ENCODE results near the gene UGT1A5. TPM values are rescaled to one million over a fixed set of nuclear protein-coding genes. Genes with fewer than 3 reads are reported as not detected.

The UGT1A5 gene
- total and polyA plus RNA-seq, 2 of the 13 experiments (the other 11 are each of a cell fraction or from before 2014, with no cell fraction given): not detected

GRCh38 chr2:233692648-233693047 lies 20.1 kb upstream of the UGT1A5 start, which contains the start of gene UGT1A6:
TSS of gene UGT1A6 (plus strand) at chr2:233692890. CDS start at chr2:233693005, 115 bp downstream.
- intact Hi-C loops (cut with micrococcal nuclease; ENCODE audit: unreplicated experiment) (no loop called here), in situ Hi-C loops (cut with HindIII; ENCODE audit: extremely low pct_ligation_motif_present, low pct_unique_long_range_greater_than_20kb) (no loop called here)
- no peaks in the 10 kb centered on the region for H3K9me3 ChIP-seq (ENCODE audit: low read length)
- no peak within 1 kb of the TSS for H3K4me3 ChIP-seq (replicated peaks in 1 of 3; ENCODE audit: insufficient read depth in 1 of 3, low read depth in 2 of 3, low read length in 3 of 3)
- no peaks in the 10 kb centered on the region for H3K27me3 ChIP-seq (ENCODE audit: control insufficient read depth in 1 of 2, insufficient read depth in 2 of 2, low read length in 2 of 2)
- H3K27ac ChIP-seq (ENCODE audit: extremely low read length, insufficient read depth, low read length): no peak within 1 kb of the TSS
- H3K9ac ChIP-seq (ENCODE audit: insufficient read depth, low read depth, low read length): no peak within 1 kb of the TSS
- DNase-seq (ENCODE audit: low spot score) (no peak), FAIRE-seq (no peak), ATAC-seq (no peak)
- H3K4me2 ChIP-seq (ENCODE audit: low read depth, low read length): no peak within 1 kb of the TSS
- peaks cover 16% of the 10 kb centered on the region for H3K4me1 ChIP-seq (ENCODE audit: insufficient read depth, low read length)
- H2AFZ ChIP-seq (ENCODE audit: low read length): no peak within 1 kb of the TSS
- H4K20me1 ChIP-seq (ENCODE audit: insufficient read depth, low read length): no peaks in the 10 kb centered on the region
- 71% methylated on average over 4 of the region's 4 CpGs for WGBS (ENCODE audit: low lambda C conversion rate)
- no TSS peak for BruUV-seq (replicated peaks)
- H3K36me3 ChIP-seq (replicated peaks in 1 of 2; ENCODE audit: control insufficient read depth in 1 of 2, insufficient read depth in 2 of 2, low read length in 2 of 2): no peaks in the 10 kb centered on the region
- ChIA-PET CTCF (ENCODE audit: low intra/inter-chr PET ratio, low total read pairs) (no interaction called here), POLR2A (no interaction called here)
- no peaks in the 10 kb centered on the region for H3K79me2 ChIP-seq (ENCODE audit: insufficient read depth, low read length)
- TF ChIP-seq HNRNPUL1 (IDR thresholded peaks at IDR 0.05; ENCODE audit: low read depth, low read length) (no peak), ZNF430 (CRISPR knock-in tag; IDR thresholded peaks at IDR 0.05) (no peak), HBP1 (CRISPR knock-in tag; IDR thresholded peaks at IDR 0.05; ENCODE audit: low read depth) (no peak), ARID4A (CRISPR knock-in tag; IDR thresholded peaks at IDR 0.05; ENCODE audit: borderline replicate concordance) (no peak), CREB1 (IDR thresholded peaks at IDR 0.05) (no peak), CREB1 (CRISPR knock-in tag; IDR thresholded peaks at IDR 0.05) (no peak), HNRNPK (IDR thresholded peaks at IDR 0.05; ENCODE audit: low read depth, low read length, poor library complexity, severe bottlenecking) (no peak), BHLHE40 (IDR thresholded peaks at IDR 0.05; ENCODE audit: low read length) (no peak), REST (IDR thresholded peaks at IDR 0.05; ENCODE audit: borderline replicate concordance in 1 of 2, low read depth in 1 of 2, low read length in 2 of 2) (no peak), ZMAT3 (CRISPR knock-in tag; conservative IDR thresholded peaks at IDR 0.05) (no peak), ZNF672 (CRISPR knock-in tag; IDR thresholded peaks at IDR 0.05) (no peak), ZNF180 (CRISPR knock-in tag; IDR thresholded peaks at IDR 0.05; ENCODE audit: borderline replicate concordance, low read depth) (no peak), NFKBIZ (CRISPR knock-in tag; IDR thresholded peaks at IDR 0.05) (no peak), SRSF9 (IDR thresholded peaks at IDR 0.05; ENCODE audit: borderline replicate concordance, insufficient read depth, low read depth, low read length, poor library complexity, severe bottlenecking) (no peak), TGIF2 (CRISPR knock-in tag; IDR thresholded peaks at IDR 0.05) (no peak), KMT2A (CRISPR knock-in tag; IDR thresholded peaks at IDR 0.05) (no peak), ZNF850 (CRISPR knock-in tag; conservative IDR thresholded peaks at IDR 0.05) (no peak), ZNF253 (CRISPR knock-in tag; IDR thresholded peaks at IDR 0.05; ENCODE audit: borderline replicate concordance) (no peak)

Data from HepG2 (cell line).